HepG2 (cell line): ENCODE results near the gene MRI1. TPM values are rescaled to one million over a fixed set of nuclear protein-coding genes. Genes with fewer than 3 reads are reported as not detected.

Experiments used
- ATF1 ChIP-seq: IDR thresholded peaks from 2 replicates; pipeline ENCODE4 v1.6.1; 2016; ENCODE audit warnings: mild to moderate bottlenecking, control low read depth
- EED ChIP-seq: sonication (generic); formaldehyde crosslinking; IDR thresholded peaks from 2 replicates; pipeline ENCODE4 v1.5.0; 2020; ENCODE audit warnings: mild to moderate bottlenecking, missing genetic modification reagents
- ETV5 ChIP-seq: IDR thresholded peaks from 2 replicates; pipeline ENCODE4 v1.6.1; 2018; ENCODE audit warnings: missing biosample characterization, missing genetic modification reagents, inconsistent platforms, borderline replicate concordance
- KDM2A ChIP-seq: sonication (generic); formaldehyde crosslinking; IDR thresholded peaks from 2 replicates; pipeline ENCODE4 v1.4.0; 2020; ENCODE audit warnings: low read depth, missing genetic modification reagents, borderline replicate concordance
- MAZ ChIP-seq, 2 experiments: sonication (generic) in 1 of 2; formaldehyde crosslinking in 1 of 2; IDR thresholded peaks; 2 replicates each; pipeline versions ENCODE4 v1.5.0 to v1.6.1; 2012 to 2020; ENCODE audit warnings: low read depth in 2 of 2, mild to moderate bottlenecking in 2 of 2, borderline replicate concordance in 1 of 2, improper control_type of control experiment in 1 of 2, low read length in 1 of 2, missing genetic modification reagents in 1 of 2, moderate library complexity in 1 of 2
- MTA1 ChIP-seq: sonication (generic); formaldehyde crosslinking; IDR thresholded peaks from 2 replicates; pipeline ENCODE4 v1.4.0; 2020; ENCODE audit warnings: missing genetic modification reagents, mild to moderate bottlenecking, borderline replicate concordance
- TBX2 ChIP-seq: sonication (generic); formaldehyde crosslinking; IDR thresholded peaks from 2 replicates; pipeline ENCODE4 v1.5.0; 2020; ENCODE audit warnings: missing genetic modification reagents, mild to moderate bottlenecking, borderline replicate concordance
- ZBTB3 ChIP-seq: sonication (generic); formaldehyde crosslinking; IDR thresholded peaks from 2 replicates; pipeline ENCODE4 v1.4.0; 2020; ENCODE audit warnings: low read depth, mild to moderate bottlenecking, moderate library complexity, missing genetic modification reagents, borderline replicate concordance
- ZFP36L1 ChIP-seq: sonication (generic); formaldehyde crosslinking; IDR thresholded peaks from 2 replicates; pipeline ENCODE4 v1.8.0; 2022; ENCODE audit warnings: mild to moderate bottlenecking, missing genetic modification reagents, moderate library complexity
- ZFX ChIP-seq: sonication (generic); formaldehyde crosslinking; IDR thresholded peaks from 2 replicates; pipeline ENCODE4 v1.4.0; 2020; ENCODE audit warnings: mild to moderate bottlenecking, low read depth, missing genetic modification reagents, moderate library complexity
- ZNF232 ChIP-seq: sonication (generic); formaldehyde crosslinking; IDR thresholded peaks from 2 replicates; pipeline ENCODE4 v1.4.0; 2020; ENCODE audit warnings: missing genetic modification reagents, borderline replicate concordance
- ZNF570 ChIP-seq: sonication (generic); formaldehyde crosslinking; IDR thresholded peaks from 2 replicates; pipeline ENCODE4 v1.4.0; 2020; ENCODE audit warnings: mild to moderate bottlenecking, missing genetic modification reagents, borderline replicate concordance
- ZNF883 ChIP-seq: sonication (generic); formaldehyde crosslinking; IDR thresholded peaks from 2 replicates; pipeline ENCODE4 v1.5.1; 2020; ENCODE audit warnings: mild to moderate bottlenecking, missing genetic modification reagents; ENCODE audit errors: not compliant biosample characterization
- polyA plus RNA-seq, 8 experiments: library from polyadenylated mRNA; depleted of rRNA in 3 of 8; stranded (reverse) in 7 of 8; unstranded in 1 of 8; fragments of >200 nt; fragmentation: Illumina TruSeq in 4 of 8; extraction: Trizol in 4 of 8; gene quantifications; 2 replicates each; pipeline versions ENCODE4 v1.2.1 to v1.2.3, GENCODE V29; 2011 to 2016; ENCODE audit warnings: low read depth in 4 of 8, missing spikeins in 1 of 8, mixed read lengths in 1 of 8; ENCODE audit not compliant: insufficient read depth in 1 of 8
- total RNA-seq, 5 experiments: library from RNA; depleted of rRNA; stranded (reverse); fragments of >200 nt; fragmentation: Illumina TruSeq; extraction: Trizol; gene quantifications; 2 replicates each; pipeline ENCODE4 v1.2.3, GENCODE V29; 2016; ENCODE audit warnings: low read depth in 1 of 5
- TF ChIP-seq, protein P1 (sequence below): sonication (generic); IDR thresholded peaks from 2 replicates; pipeline ENCODE4 v1.6.1; 2016; ENCODE audit warnings: low read depth, borderline replicate concordance
- TF ChIP-seq, protein P2 (sequence below): sonication (generic); formaldehyde crosslinking; IDR thresholded peaks from 2 replicates; pipeline ENCODE4 v1.4.0; 2020; ENCODE audit warnings: mild to moderate bottlenecking, missing genetic modification reagents
- TF ChIP-seq, protein P3 (sequence below): sonication (generic); formaldehyde crosslinking; IDR thresholded peaks from 2 replicates; pipeline ENCODE4 v1.9.0; 2021; ENCODE audit warnings: missing genetic modification reagents, mild to moderate bottlenecking, borderline replicate concordance

Gene MRI1
- total and polyA plus RNA-seq, 2 of the 13 experiments (the other 11 are each of a cell fraction or from before 2014, with no cell fraction given): 20.1 to 20.6 TPM

DNA sequence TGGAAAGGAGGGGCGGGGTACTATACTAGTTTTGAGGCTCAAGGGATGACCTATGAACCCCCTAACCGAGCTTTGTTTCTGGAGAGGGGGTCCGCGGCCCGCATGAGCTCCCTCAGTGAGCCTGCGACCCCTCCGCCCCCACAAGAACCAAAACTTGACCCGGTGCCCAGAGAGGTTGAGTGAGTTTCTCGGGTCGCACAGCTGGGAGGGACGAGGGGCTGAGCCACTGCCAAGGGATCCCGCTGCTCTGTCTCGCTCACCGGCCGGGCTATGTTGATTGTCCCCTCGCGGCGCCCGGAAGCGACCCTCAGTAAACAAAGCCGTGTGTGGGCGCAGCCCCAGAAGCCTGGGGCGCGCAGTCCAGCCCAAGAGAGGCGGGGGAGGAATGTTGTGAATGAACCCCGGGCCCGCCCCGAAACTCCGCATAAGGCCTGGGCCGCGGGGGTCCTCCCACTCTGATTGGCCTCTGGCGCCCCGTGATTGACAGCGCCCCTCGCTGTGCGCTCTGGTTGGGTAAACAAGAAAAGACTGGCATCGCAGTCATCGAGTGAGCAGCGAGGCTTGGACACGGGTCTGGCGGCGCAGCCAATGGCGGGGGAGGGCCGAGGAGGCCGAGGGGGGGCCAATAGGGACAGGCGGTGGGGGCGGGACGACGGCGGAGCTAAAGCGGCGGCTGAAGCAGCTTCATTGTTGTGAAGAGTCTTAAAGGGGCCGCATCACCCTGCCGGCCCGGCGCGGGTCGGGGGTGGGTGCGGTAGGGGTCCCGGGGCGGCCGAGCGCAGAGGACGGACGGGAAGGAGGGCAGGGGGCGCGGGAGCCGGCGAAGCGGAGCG lies 30.7 kb downstream of the MRI1 start, which contains the start of gene ZSWIM4 (continued):
- TF ChIP-seq KDM2A (CRISPR knock-in tag) (peak; percentile 60; the same call in 1 of the 2 replicates), ZFX (0 out of 2 replicates have a peak, but pooled peaks have one; percentile 30), MTA1 (CRISPR knock-in tag) (peak; percentile 35; the same call in 1 of the 2 replicates), ETV5 (CRISPR knock-in tag) (peak; percentile 87), MAZ (IDR thresholded peaks at IDR 0.05; ENCODE audit: borderline replicate concordance, low read depth, low read length) (peak; percentile 86; the same call in 1 of the 2 replicates), MAZ (CRISPR knock-in tag; IDR thresholded peaks at IDR 0.05; ENCODE audit: low read depth) (peak; percentile 81), TBX2 (CRISPR knock-in tag) (peak; percentile 46; the same call in 1 of the 2 replicates), ZFP36L1 (CRISPR knock-in tag) (no peak), ZNF232 (CRISPR knock-in tag) (peak; percentile 38; the same call in 1 of the 2 replicates), ZNF570 (CRISPR knock-in tag) (no peak), ATF1 (CRISPR knock-in tag) (peak; percentile 63), ZBTB3 (CRISPR knock-in tag) (no peak), EED (no peak), ZNF883 (CRISPR knock-in tag) (peak; percentile 29)
- TF ChIP-seq, protein P1, sequence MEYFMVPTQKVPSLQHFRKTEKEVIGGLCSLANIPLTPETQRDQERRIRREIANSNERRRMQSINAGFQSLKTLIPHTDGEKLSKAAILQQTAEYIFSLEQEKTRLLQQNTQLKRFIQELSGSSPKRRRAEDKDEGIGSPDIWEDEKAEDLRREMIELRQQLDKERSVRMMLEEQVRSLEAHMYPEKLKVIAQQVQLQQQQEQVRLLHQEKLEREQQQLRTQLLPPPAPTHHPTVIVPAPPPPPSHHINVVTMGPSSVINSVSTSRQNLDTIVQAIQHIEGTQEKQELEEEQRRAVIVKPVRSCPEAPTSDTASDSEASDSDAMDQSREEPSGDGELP: peak; percentile 49; the same call in 1 of the 2 replicates
- TF ChIP-seq, protein P2, sequence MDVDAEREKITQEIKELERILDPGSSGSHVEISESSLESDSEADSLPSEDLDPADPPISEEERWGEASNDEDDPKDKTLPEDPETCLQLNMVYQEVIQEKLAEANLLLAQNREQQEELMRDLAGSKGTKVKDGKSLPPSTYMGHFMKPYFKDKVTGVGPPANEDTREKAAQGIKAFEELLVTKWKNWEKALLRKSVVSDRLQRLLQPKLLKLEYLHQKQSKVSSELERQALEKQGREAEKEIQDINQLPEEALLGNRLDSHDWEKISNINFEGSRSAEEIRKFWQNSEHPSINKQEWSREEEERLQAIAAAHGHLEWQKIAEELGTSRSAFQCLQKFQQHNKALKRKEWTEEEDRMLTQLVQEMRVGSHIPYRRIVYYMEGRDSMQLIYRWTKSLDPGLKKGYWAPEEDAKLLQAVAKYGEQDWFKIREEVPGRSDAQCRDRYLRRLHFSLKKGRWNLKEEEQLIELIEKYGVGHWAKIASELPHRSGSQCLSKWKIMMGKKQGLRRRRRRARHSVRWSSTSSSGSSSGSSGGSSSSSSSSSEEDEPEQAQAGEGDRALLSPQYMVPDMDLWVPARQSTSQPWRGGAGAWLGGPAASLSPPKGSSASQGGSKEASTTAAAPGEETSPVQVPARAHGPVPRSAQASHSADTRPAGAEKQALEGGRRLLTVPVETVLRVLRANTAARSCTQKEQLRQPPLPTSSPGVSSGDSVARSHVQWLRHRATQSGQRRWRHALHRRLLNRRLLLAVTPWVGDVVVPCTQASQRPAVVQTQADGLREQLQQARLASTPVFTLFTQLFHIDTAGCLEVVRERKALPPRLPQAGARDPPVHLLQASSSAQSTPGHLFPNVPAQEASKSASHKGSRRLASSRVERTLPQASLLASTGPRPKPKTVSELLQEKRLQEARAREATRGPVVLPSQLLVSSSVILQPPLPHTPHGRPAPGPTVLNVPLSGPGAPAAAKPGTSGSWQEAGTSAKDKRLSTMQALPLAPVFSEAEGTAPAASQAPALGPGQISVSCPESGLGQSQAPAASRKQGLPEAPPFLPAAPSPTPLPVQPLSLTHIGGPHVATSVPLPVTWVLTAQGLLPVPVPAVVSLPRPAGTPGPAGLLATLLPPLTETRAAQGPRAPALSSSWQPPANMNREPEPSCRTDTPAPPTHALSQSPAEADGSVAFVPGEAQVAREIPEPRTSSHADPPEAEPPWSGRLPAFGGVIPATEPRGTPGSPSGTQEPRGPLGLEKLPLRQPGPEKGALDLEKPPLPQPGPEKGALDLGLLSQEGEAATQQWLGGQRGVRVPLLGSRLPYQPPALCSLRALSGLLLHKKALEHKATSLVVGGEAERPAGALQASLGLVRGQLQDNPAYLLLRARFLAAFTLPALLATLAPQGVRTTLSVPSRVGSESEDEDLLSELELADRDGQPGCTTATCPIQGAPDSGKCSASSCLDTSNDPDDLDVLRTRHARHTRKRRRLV (CRISPR knock-in tag): no peak
- TF ChIP-seq, protein P3, sequence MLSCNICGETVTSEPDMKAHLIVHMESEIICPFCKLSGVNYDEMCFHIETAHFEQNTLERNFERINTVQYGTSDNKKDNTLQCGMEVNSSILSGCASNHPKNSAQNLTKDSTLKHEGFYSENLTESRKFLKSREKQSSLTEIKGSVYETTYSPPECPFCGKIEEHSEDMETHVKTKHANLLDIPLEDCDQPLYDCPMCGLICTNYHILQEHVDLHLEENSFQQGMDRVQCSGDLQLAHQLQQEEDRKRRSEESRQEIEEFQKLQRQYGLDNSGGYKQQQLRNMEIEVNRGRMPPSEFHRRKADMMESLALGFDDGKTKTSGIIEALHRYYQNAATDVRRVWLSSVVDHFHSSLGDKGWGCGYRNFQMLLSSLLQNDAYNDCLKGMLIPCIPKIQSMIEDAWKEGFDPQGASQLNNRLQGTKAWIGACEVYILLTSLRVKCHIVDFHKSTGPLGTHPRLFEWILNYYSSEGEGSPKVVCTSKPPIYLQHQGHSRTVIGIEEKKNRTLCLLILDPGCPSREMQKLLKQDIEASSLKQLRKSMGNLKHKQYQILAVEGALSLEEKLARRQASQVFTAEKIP (CRISPR knock-in tag): no peak
